Muscle of leg (tissue), 16 donors: ENCODE data around the gene TXLNB. TPM values are rescaled to one million over a fixed set of nuclear protein-coding genes. Genes with fewer than 3 reads are reported as not detected.

Experiments used
- DNase-seq: peaks from one replicate; pipeline ENCODE4 v3.0.0; 2013
- H3K27ac ChIP-seq: one replicate; pipeline ENCODE4 v1.5.1; 2013; ENCODE audit warnings: mild to moderate bottlenecking, low read length, control low read depth
- H3K27me3 ChIP-seq: one replicate; pipeline ENCODE4 v1.6.1; 2013; ENCODE audit warnings: low read length; ENCODE audit not compliant: control insufficient read depth, insufficient read depth
- H3K36me3 ChIP-seq: one replicate; pipeline ENCODE4 v1.6.1; 2013; ENCODE audit warnings: low read length; ENCODE audit not compliant: control insufficient read depth, insufficient read depth
- H3K4me1 ChIP-seq: one replicate; pipeline ENCODE4 v1.6.1; 2013; ENCODE audit warnings: low read length; ENCODE audit not compliant: control insufficient read depth, insufficient read depth
- H3K4me3 ChIP-seq: one replicate; pipeline ENCODE4 v1.5.1; 2013; ENCODE audit warnings: low read length, control low read depth
- H3K9me3 ChIP-seq: replicated peaks from 2 replicates; pipeline ENCODE4 v1.6.1; 2013; ENCODE audit warnings: low read depth, low read length; ENCODE audit not compliant: control insufficient read depth
- WGBS: methylation state at CpG from one replicate; pipeline ENCODE4 v1.1.5; 2013; ENCODE audit warnings: missing lambda C conversion rate; ENCODE audit not compliant: insufficient coverage; 5-methylcytosine and 5-hydroxymethylcytosine counted together
- long read RNA-seq, 11 donors: transcript quantifications; one replicate each; lab custom pipeline, GENCODE V29; 2026
- polyA plus RNA-seq, 8 donors: library from polyadenylated mRNA; unstranded; fragments of 120-200 nt; gene quantifications; one replicate each; pipeline versions ENCODE4 v1.2.1 to v1.2.3, GENCODE V29; 2013; ENCODE audit warnings: inconsistent platforms in 1 of 8, low replicate concordance in 1 of 8; ENCODE audit not compliant: insufficient read length in 8 of 8, insufficient read depth in 1 of 8
- total RNA-seq: library from RNA; stranded (reverse); fragments of 120-200 nt; gene quantifications from one replicate; pipeline ENCODE4 v1.2.4, GENCODE V29; 2013

The TXLNB gene
- total RNA-seq (94.8 TPM), polyA plus RNA-seq (100 to 1,000 TPM in 2 of 8 donors, 10 to 100 TPM in 6; 61.1 to 108 (median 84.8) TPM)
- long read RNA-seq, donor 1, full-length matches to known transcripts: 6 of 12 reads
- long read RNA-seq, donor 1, partial matches to known transcripts: 6 of 12 reads
- long read RNA-seq, donor 1, other reads (novel, unspliced or antisense): 0 of 12 reads
- long read RNA-seq, donor 2: 0 reads
- long read RNA-seq, donor 3, full-length matches to known transcripts: 19 of 145 reads
- long read RNA-seq, donor 3, partial matches to known transcripts: 102 of 145 reads
- long read RNA-seq, donor 3, other reads (novel, unspliced or antisense): 24 of 145 reads
- long read RNA-seq, donor 4, full-length matches to known transcripts: 3 of 44 reads
- long read RNA-seq, donor 4, partial matches to known transcripts: 35 of 44 reads
- long read RNA-seq, donor 4, other reads (novel, unspliced or antisense): 6 of 44 reads
- long read RNA-seq, donor 5, full-length matches to known transcripts: 17 of 91 reads
- long read RNA-seq, donor 5, partial matches to known transcripts: 65 of 91 reads
- long read RNA-seq, donor 5, other reads (novel, unspliced or antisense): 9 of 91 reads
- long read RNA-seq, donor 6, full-length matches to known transcripts: 15 of 66 reads
- long read RNA-seq, donor 6, partial matches to known transcripts: 33 of 66 reads
- long read RNA-seq, donor 6, other reads (novel, unspliced or antisense): 18 of 66 reads
- long read RNA-seq, donor 7, full-length matches to known transcripts: 9 of 42 reads
- long read RNA-seq, donor 7, partial matches to known transcripts: 27 of 42 reads
- long read RNA-seq, donor 7, other reads (novel, unspliced or antisense): 6 of 42 reads
- long read RNA-seq, donor 8, full-length matches to known transcripts: 2 of 12 reads
- long read RNA-seq, donor 8, partial matches to known transcripts: 5 of 12 reads
- long read RNA-seq, donor 8, other reads (novel, unspliced or antisense): 5 of 12 reads
- long read RNA-seq, donor 9, full-length matches to known transcripts: 6 of 19 reads
- long read RNA-seq, donor 9, partial matches to known transcripts: 13 of 19 reads
- long read RNA-seq, donor 9, other reads (novel, unspliced or antisense): 0 of 19 reads
- long read RNA-seq, donor 10, full-length matches to known transcripts: 12 of 93 reads
- long read RNA-seq, donor 10, partial matches to known transcripts: 64 of 93 reads
- long read RNA-seq, donor 10, other reads (novel, unspliced or antisense): 17 of 93 reads
- long read RNA-seq, donor 11, full-length matches to known transcripts: 5 of 27 reads
- long read RNA-seq, donor 11, partial matches to known transcripts: 22 of 27 reads
- long read RNA-seq, donor 11, other reads (novel, unspliced or antisense): 0 of 27 reads

GRCh38 chr6:139291813-139292619 lies at the start of gene TXLNB:
TSS of gene TXLNB (minus strand) at chr6:139291998. CDS start at chr6:139288899, 3,099 bp downstream.
- Histone ChIP-seq H3K36me3 (peaks cover 9% of the 10 kb centered on the region), H3K27me3 (no peaks in the 10 kb centered on the region), H3K4me3 (peak within 1 kb of the TSS; percentile 40), H3K4me1 (peaks cover 9% of the 10 kb centered on the region), H3K9me3 (peaks cover 2% of the 10 kb centered on the region), H3K27ac (peak within 1 kb of the TSS; percentile 94)
- no CpG with 5 or more reads among the region's 13 CpGs for WGBS
- peak; percentile 94 for DNase-seq

DNA sequence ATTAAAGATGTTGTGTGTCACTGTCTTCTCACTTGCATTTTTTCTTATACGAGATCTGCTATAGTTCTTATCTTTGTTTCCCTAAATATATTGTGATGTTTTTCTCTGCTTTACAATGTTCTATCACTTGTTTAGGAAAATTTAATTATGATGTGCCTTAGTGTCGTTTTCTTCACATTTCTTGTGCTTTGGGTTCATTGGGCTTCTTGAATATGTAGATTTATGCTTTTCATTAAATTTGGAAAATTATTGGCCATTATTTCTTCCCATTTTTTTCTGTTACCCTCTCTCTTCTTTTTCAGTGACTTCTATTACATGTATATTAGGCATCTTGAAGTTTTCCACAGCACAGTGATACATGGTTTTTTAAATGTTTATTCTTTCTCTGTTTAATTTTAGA lies 49.3 kb upstream of the TXLNB start:
- DNase-seq: no peak
- H3K4me1 ChIP-seq: peaks cover 16% of the 10 kb centered on the region
- no peak overlapping the region for H3K4me3 ChIP-seq
- WGBS: no CpG with 5 or more reads among the region's 2 CpGs
- no peaks in the 10 kb centered on the region for H3K36me3 ChIP-seq
- H3K9me3 ChIP-seq: peaks cover 6% of the 10 kb centered on the region
- H3K27me3 ChIP-seq: no peaks in the 10 kb centered on the region
- H3K27ac ChIP-seq: no peak overlapping the region

GRCh38 chr6:139338795-139339194 lies 47.0 kb upstream of the TXLNB start:
- H3K9me3 ChIP-seq: peaks cover 6% of the 10 kb centered on the region
- H3K27ac ChIP-seq: peak overlapping the region; percentile 74
- no peaks in the 10 kb centered on the region for H3K27me3 ChIP-seq
- WGBS: 55% methylated on average over 7 of the region's 9 CpGs
- H3K4me1 ChIP-seq: peaks cover 9% of the 10 kb centered on the region
- no peaks in the 10 kb centered on the region for H3K36me3 ChIP-seq
- no peak overlapping the region for H3K4me3 ChIP-seq
- DNase-seq: peak; percentile 92

- peaks cover 6% of the 10 kb centered on the region for H3K4me1 ChIP-seq
- 81% methylated on average over 4 of the region's 5 CpGs for WGBS
- H3K4me3 ChIP-seq: no peak overlapping the region
- no peaks in the 10 kb centered on the region for H3K27me3 ChIP-seq
- peaks cover 3% of the 10 kb centered on the region for H3K9me3 ChIP-seq
- H3K36me3 ChIP-seq: no peaks in the 10 kb centered on the region
- DNase-seq: peak; percentile 17
- H3K27ac ChIP-seq: no peak overlapping the region
These were observed 46.0 kb upstream of the TXLNB start for GRCh38 chr6:139337830-139338229.

DNA sequence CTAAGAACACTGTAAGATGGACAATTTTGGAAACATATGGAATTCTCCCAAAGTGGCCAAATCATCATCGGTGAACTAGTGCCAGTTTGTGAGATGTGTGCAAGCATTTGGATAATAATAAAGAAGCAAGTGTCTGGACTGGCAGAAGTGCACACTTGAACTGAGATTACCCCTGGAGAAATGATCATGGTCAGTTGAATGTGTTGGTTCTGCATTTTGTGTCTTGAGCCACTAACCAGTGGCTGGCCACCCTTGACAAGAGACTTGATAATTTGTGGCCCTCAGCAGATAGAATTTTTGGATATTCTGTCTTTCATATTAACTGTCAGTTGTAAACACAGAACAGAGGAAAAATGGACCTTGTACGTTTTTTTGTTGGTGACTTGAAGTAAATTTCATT lies 45.2 kb upstream of the TXLNB start:
- no peak for DNase-seq
- H3K36me3 ChIP-seq: no peaks in the 10 kb centered on the region
- no peak overlapping the region for H3K27ac ChIP-seq
- H3K4me3 ChIP-seq: no peak overlapping the region
- H3K9me3 ChIP-seq: peaks cover under 1% of the 10 kb centered on the region
- 78% methylated on average over 1 of the region's 2 CpGs for WGBS
- H3K4me1 ChIP-seq: peaks cover 6% of the 10 kb centered on the region
- H3K27me3 ChIP-seq: no peaks in the 10 kb centered on the region

- no peak overlapping the region for H3K27ac ChIP-seq
- H3K27me3 ChIP-seq: no peaks in the 10 kb centered on the region
- H3K4me1 ChIP-seq: peaks cover 6% of the 10 kb centered on the region
- H3K9me3 ChIP-seq: no peaks in the 10 kb centered on the region
- 14% methylated on average over 2 of the region's 4 CpGs for WGBS
- H3K4me3 ChIP-seq: no peak overlapping the region
- no peaks in the 10 kb centered on the region for H3K36me3 ChIP-seq
- DNase-seq: peak; percentile 45
These were observed 44.7 kb upstream of the TXLNB start for GRCh38 chr6:139336488-139336887.

DNA sequence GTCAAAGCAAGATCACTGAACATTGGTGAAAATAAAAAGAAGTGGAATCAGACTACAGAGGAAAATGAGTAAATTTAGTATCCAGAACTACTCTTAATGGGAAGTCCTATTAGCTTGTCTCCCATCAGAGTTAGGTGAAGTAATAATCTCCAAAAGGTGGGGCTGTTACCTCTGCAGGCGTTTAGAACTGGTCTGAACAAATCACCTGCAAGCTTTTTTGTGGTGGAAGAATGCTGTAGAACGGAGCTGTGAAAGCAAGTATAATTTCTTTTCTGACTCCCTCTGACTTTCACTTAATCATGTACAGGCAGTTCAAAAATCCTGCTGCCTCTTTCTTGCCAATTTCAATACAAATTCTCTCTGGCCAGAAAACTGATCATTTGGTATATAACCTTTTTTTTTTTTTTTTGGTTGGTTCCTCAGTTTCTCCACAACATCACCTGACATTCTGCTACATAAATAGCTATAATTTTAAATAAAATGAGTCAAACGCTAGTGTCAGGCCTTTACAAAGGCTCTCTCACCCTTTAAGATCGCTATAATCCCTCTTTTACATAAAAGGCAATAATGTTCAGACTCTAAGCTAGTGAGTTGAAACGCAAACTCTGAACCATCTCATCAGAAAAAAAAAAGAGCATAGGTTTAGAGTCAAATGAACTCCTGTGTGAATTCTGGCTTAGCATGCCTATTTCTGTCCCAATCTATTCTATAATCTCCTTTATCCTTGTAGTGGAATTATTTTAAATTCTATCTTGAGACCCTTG lies 43.8 kb upstream of the TXLNB start:
- Histone ChIP-seq H3K27ac (peak overlapping the region; percentile 76), H3K36me3 (no peaks in the 10 kb centered on the region), H3K4me1 (peaks cover 6% of the 10 kb centered on the region), H3K9me3 (no peaks in the 10 kb centered on the region), H3K27me3 (no peaks in the 10 kb centered on the region), H3K4me3 (no peak overlapping the region)
- WGBS: no CpG with 5 or more reads among the region's 5 CpGs
- DNase-seq: no peak

DNA sequence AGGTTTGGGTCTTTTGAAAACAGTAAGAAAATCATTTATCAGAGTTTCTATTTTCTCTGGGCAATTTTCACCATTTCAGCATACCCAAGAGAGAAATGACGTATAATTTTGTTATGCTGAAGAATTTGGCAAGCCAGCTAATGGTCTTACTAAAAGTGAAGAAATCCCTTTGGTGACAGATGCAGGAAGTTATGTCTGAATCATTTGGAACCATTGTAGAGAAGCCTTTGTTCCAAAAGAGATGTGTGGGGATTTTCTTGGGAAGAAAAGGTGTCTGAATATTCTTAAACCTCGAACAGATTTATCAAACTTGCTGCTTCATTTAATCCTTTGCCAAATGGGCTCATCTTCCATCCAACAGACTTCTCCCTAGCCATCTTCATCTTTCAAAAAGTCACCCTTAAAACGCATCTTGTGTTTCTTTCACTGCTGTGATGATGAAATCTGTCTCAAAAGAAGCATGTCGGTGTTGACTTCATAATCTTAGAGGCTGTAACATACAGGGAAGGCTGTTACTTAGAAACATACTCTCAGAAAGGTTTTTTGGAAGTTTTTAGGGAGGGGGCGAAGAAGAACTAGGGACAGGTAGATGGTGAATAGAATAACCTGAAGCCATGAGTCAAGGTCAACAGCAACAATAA lies 43.1 kb upstream of the TXLNB start:
- H3K4me1 ChIP-seq: peaks cover 6% of the 10 kb centered on the region
- no peak overlapping the region for H3K4me3 ChIP-seq
- no peaks in the 10 kb centered on the region for H3K36me3 ChIP-seq
- 60% methylated on average over 1 of the region's 5 CpGs for WGBS
- H3K9me3 ChIP-seq: no peaks in the 10 kb centered on the region
- H3K27ac ChIP-seq: peak overlapping the region; percentile 76
- no peaks in the 10 kb centered on the region for H3K27me3 ChIP-seq
- peak; percentile 94 for DNase-seq
